ENCODE measurements around the gene TAF11L7. TPM values are rescaled to one million over a fixed set of nuclear protein-coding genes. Genes with fewer than 3 reads are reported as not detected.
"Not testable (repeated sequence)": the region's sequence is repeated elsewhere in the genome, so short reads cannot be mapped to it uniquely, and the experiment has no call there.

Gene TAF11L7
- not detected for polyA plus RNA-seq (ENCODE audit: insufficient read length in 10 of 10)
- long read RNA-seq, donor 1, result 0 reads
- long read RNA-seq, donor 2, result 0 reads
- long read RNA-seq, donor 3, result 0 reads
- long read RNA-seq, donor 4, result 0 reads
- long read RNA-seq, donor 5, partial matches to known transcripts, result 0 of 1 reads
- long read RNA-seq, donor 5, other reads (novel, unspliced or antisense), result 0 of 1 reads
- long read RNA-seq, donor 6, result 0 reads
- long read RNA-seq, donor 7, result 0 reads
- long read RNA-seq, donor 8, result 0 reads
- long read RNA-seq, donor 9, result 0 reads

GRCh38 chr5:17585658-17586057 lies at the start of gene TAF11L7:
TAF11L7 (minus strand) TSS chr5:17585758.
- not testable (repeated sequence) for DNase-seq

- no peak for DNase-seq
Observed at GRCh38 chr5:17634160-17634559, 48.6 kb upstream of the TAF11L7 start, which contains the start of gene TAF11L14. TAF11L14 (plus strand) TSS chr5:17634460.

GRCh38 chr5:17631788-17632187 lies 46.2 kb upstream of the TAF11L7 start, which contains the start of gene TAF11L13:
TAF11L13 (plus strand) TSS chr5:17632088.
- DNase-seq, result not testable (repeated sequence)

- DNase-seq, result no peak
Observed at GRCh38 chr5:17625686-17626085, 40.1 kb upstream of the TAF11L7 start.

GRCh38 chr5:17620627-17621026 lies 35.1 kb upstream of the TAF11L7 start:
- no peak for DNase-seq

GRCh38 chr5:17619354-17619753 lies 33.8 kb upstream of the TAF11L7 start:
- DNase-seq, result no peak

- no peak for DNase-seq
Observed at GRCh38 chr5:17614872-17615605, 29.5 kb upstream of the TAF11L7 start.

- DNase-seq, result not testable (repeated sequence)
Observed at GRCh38 chr5:17610092-17610491, 24.5 kb upstream of the TAF11L7 start, which contains the start of gene TAF11L12. TAF11L12 (plus strand) TSS chr5:17610392.

- not testable (repeated sequence) for DNase-seq
Observed at GRCh38 chr5:17607461-17607860, 21.9 kb upstream of the TAF11L7 start.

- DNase-seq, result no peak
Observed at GRCh38 chr5:17604951-17605350, 19.4 kb upstream of the TAF11L7 start.

GRCh38 chr5:17603880-17604279 lies 18.3 kb upstream of the TAF11L7 start, which contains the start of gene TAF11L11:
TAF11L11 (plus strand) TSS chr5:17604183.
- DNase-seq, result not testable (repeated sequence)

GRCh38 chr5:17597728-17598127 lies 12.2 kb upstream of the TAF11L7 start, which contains the start of gene TAF11L10:
TAF11L10 (minus strand) TSS chr5:17597828.
- DNase-seq, result not testable (repeated sequence)

GRCh38 chr5:17594255-17594654 lies 8.7 kb upstream of the TAF11L7 start, which contains the start of gene TAF11L9:
TAF11L9 (minus strand) TSS chr5:17594394.
- not testable (repeated sequence) for DNase-seq

- DNase-seq, result not testable (repeated sequence)
Observed at GRCh38 chr5:17590860-17591259, 5.3 kb upstream of the TAF11L7 start, which contains the start of gene TAF11L8. TAF11L8 (minus strand) TSS chr5:17590960.

Other genes starting within 250 kb of the TAF11L7 start
- not detected for gene TAF11L2, start 87.5 kb downstream of the TAF11L7 start, polyA plus RNA-seq (ENCODE audit: insufficient read length in 10 of 10)
- not detected for gene TAF11L3, start 67.4 kb downstream of the TAF11L7 start, polyA plus RNA-seq (ENCODE audit: insufficient read length in 10 of 10)
- gene TAF11L4, start 64.0 kb downstream of the TAF11L7 start, polyA plus RNA-seq (ENCODE audit: insufficient read length in 10 of 10), result not detected
- not detected for gene TAF11L5, start 60.5 kb downstream of the TAF11L7 start, polyA plus RNA-seq (ENCODE audit: insufficient read length in 10 of 10)
- gene TAF11L6, start 57.1 kb downstream of the TAF11L7 start, polyA plus RNA-seq (ENCODE audit: insufficient read length in 10 of 10), result not detected
- gene TAF11L8, start 5.2 kb upstream of the TAF11L7 start, polyA plus RNA-seq (ENCODE audit: insufficient read length in 10 of 10), result not detected
- gene TAF11L9, start 8.6 kb upstream of the TAF11L7 start, polyA plus RNA-seq (ENCODE audit: insufficient read length in 10 of 10), result not detected
- gene TAF11L10, start 12.1 kb upstream of the TAF11L7 start, polyA plus RNA-seq (ENCODE audit: insufficient read length in 10 of 10), result not detected
- gene TAF11L11, start 18.4 kb upstream of the TAF11L7 start, polyA plus RNA-seq (ENCODE audit: insufficient read length in 10 of 10), result not detected
- gene TAF11L12, start 24.6 kb upstream of the TAF11L7 start, polyA plus RNA-seq (ENCODE audit: insufficient read length in 10 of 10), result not detected
- gene TAF11L13, start 46.3 kb upstream of the TAF11L7 start, polyA plus RNA-seq (ENCODE audit: insufficient read length in 10 of 10), result not detected
- not detected for gene TAF11L14, start 48.7 kb upstream of the TAF11L7 start, polyA plus RNA-seq (ENCODE audit: insufficient read length in 10 of 10)

All from muscle of back (tissue), 13 donors.